GM12878 (cell line): ENCODE measurements around the gene PPM1A. TPM values are rescaled to one million over a fixed set of nuclear protein-coding genes. Genes with fewer than 3 reads are reported as not detected.

Experiments
- ATAC-seq: fragments of 200-7000 bp; cut with Tn5 transposase; 3 replicates; pipeline ENCODE4 v1.9.1; 2020; ENCODE audit warnings: mild to moderate bottlenecking, moderate library complexity
- BruUV-seq: library from RNA; stranded (reverse); fragments of 400-500 nt; replicated peaks from 2 replicates; lab custom pipeline; 2021; lab: Mats Ljungman, UMichigan
- CTCF ChIA-PET: fragments of 300-600 bp; sonication (Branson Sonifier 250); formaldehyde crosslinking; extraction: SDS; loops from one replicate; lab custom pipeline; 2021; ENCODE audit warnings: inconsistent platforms; lab: Yijun Ruan, JAX
- POLR2A ChIA-PET: fragments of 350-600 bp; formaldehyde crosslinking; extraction: SDS; loops from one replicate; lab custom pipeline; 2021; ENCODE audit warnings: inconsistent platforms; lab: Charles Lee
- RAD21 ChIA-PET: fragments of 300-600 bp; sonication (Branson Sonifier 250); formaldehyde crosslinking; loops from one replicate; lab custom pipeline; 2023; ENCODE audit warnings: antibody characterized with exemption; ENCODE audit not compliant: unreplicated experiment; lab: Charles Lee
- SMC1A ChIA-PET: fragments of 300-600 bp; sonication (Branson Sonifier 250); formaldehyde crosslinking; loops from one replicate; lab custom pipeline; 2023; ENCODE audit not compliant: unreplicated experiment, uncharacterized antibody; lab: Charles Lee
- DNase-seq: peaks from one replicate; pipeline ENCODE4 v3.0.0-alpha.2; 2011; ENCODE audit warnings: low read depth, low spot score
- FAIRE-seq: peaks from 3 replicates; lab custom pipeline; 2011; peaks lifted over from hg19 to GRCh38; lab: Jason Lieb, UNC
- H2AFZ ChIP-seq: 2 replicates; pipeline ENCODE4 v1.6.0; 2011; ENCODE audit warnings: low read depth, low read length, control low read depth; ENCODE audit not compliant: control insufficient read depth
- H3K27ac ChIP-seq: 2 replicates; pipeline ENCODE4 v1.5.1; 2011; ENCODE audit warnings: control low read depth; ENCODE audit not compliant: control insufficient read depth, insufficient read depth
- H3K27me3 ChIP-seq, 2 experiments: replicated peaks in 1 of 2; 2 replicates each; pipeline versions ENCODE4 v1.6.0 to v1.6.1; 2011; ENCODE audit warnings: low read length in 1 of 2; ENCODE audit not compliant: control insufficient read depth in 2 of 2, insufficient read depth in 2 of 2
- H3K36me3 ChIP-seq, 2 experiments: 2 replicates each; pipeline ENCODE4 v1.5.1; 2011; ENCODE audit warnings: low read length in 1 of 2; ENCODE audit not compliant: control insufficient read depth in 2 of 2, insufficient read depth in 2 of 2
- H3K4me1 ChIP-seq: 2 replicates; pipeline ENCODE4 v1.6.1; 2011; ENCODE audit warnings: mild to moderate bottlenecking, low read length, moderate library complexity, mixed read lengths; ENCODE audit not compliant: control insufficient read depth, insufficient read depth
- H3K4me2 ChIP-seq: 2 replicates; pipeline ENCODE4 v1.6.0; 2011; ENCODE audit warnings: control low read depth; ENCODE audit not compliant: control insufficient read depth, insufficient read depth
- H3K4me3 ChIP-seq: fragments of 200-600 bp; sonication (generic); 2 replicates; pipeline ENCODE4 v1.5.1; 2016
- H3K79me2 ChIP-seq: 2 replicates; pipeline ENCODE4 v1.6.0; 2011; ENCODE audit warnings: low read length; ENCODE audit not compliant: control insufficient read depth, insufficient read depth
- H3K9ac ChIP-seq: 2 replicates; pipeline ENCODE4 v1.8.0; 2011; ENCODE audit warnings: low read length, control low read depth, mixed read lengths; ENCODE audit not compliant: control insufficient read depth, insufficient read depth
- H3K9me3 ChIP-seq: replicated peaks from 3 replicates; pipeline ENCODE4 v1.5.1; 2011; ENCODE audit warnings: mild to moderate bottlenecking, low read length; ENCODE audit not compliant: control insufficient read depth, insufficient read depth
- H4K20me1 ChIP-seq: 2 replicates; pipeline ENCODE4 v1.6.0; 2011; ENCODE audit not compliant: control insufficient read depth, insufficient read depth
- CBX5 ChIP-seq: sonication (generic); IDR thresholded peaks from 2 replicates; pipeline ENCODE4 v1.6.1; 2016; ENCODE audit warnings: low read depth, moderate library complexity, mild to moderate bottlenecking, inconsistent platforms
- CEBPB ChIP-seq, 2 experiments: fragments of 150-350 bp in 1 of 2; IDR thresholded peaks; 2 replicates each; pipeline ENCODE4 v1.6.1; 2012 to 2014; ENCODE audit warnings: low read depth in 2 of 2, low read length in 2 of 2, borderline replicate concordance in 1 of 2, inconsistent platforms in 1 of 2
- CHD1 ChIP-seq: IDR thresholded peaks from 2 replicates; pipeline ENCODE4 v1.6.1; 2012; ENCODE audit warnings: low read depth, low read length, improper control_type of control experiment
- CREM ChIP-seq: IDR thresholded peaks from 2 replicates; pipeline ENCODE4 v1.6.1; 2014; ENCODE audit warnings: antibody characterized with exemption, low read depth
- EZH2 ChIP-seq: IDR thresholded peaks from 2 replicates; pipeline ENCODE4 v1.6.1; 2012; ENCODE audit warnings: low read depth, mild to moderate bottlenecking, control low read depth, inconsistent platforms, low read length, borderline replicate concordance; ENCODE audit not compliant: control insufficient read depth
- FOXK2 ChIP-seq: fragments of 450-650 bp; IDR thresholded peaks from 2 replicates; pipeline ENCODE4 v1.6.1; 2017; ENCODE audit warnings: mild to moderate bottlenecking, moderate library complexity
- GATAD2B ChIP-seq: fragments of 450-650 bp; conservative IDR thresholded peaks from 2 replicates; pipeline ENCODE4 v1.6.1; 2017; ENCODE audit warnings: low read depth, mild to moderate bottlenecking, moderate library complexity
- KLF5 ChIP-seq: fragments of 450-650 bp; IDR thresholded peaks from 2 replicates; pipeline ENCODE4 v1.6.1; 2014; ENCODE audit warnings: mild to moderate bottlenecking; ENCODE audit not compliant: partially characterized antibody
- MTA3 ChIP-seq: IDR thresholded peaks from 2 replicates; pipeline ENCODE4 v1.6.1; 2012; ENCODE audit warnings: low read length, inconsistent platforms, borderline replicate concordance
- NFYA ChIP-seq: IDR thresholded peaks from 2 replicates; pipeline ENCODE4 v1.6.1; 2011; ENCODE audit warnings: low read depth, mild to moderate bottlenecking, low read length, improper control_type of control experiment, borderline replicate concordance
- NRF1 ChIP-seq: conservative IDR thresholded peaks from 2 replicates; pipeline ENCODE4 v1.6.1; 2011; ENCODE audit warnings: mild to moderate bottlenecking, low read depth, low read length, improper control_type of control experiment
- POLR2AphosphoS5 ChIP-seq: IDR thresholded peaks from 2 replicates; pipeline ENCODE4 v1.6.1; 2011; ENCODE audit warnings: mild to moderate bottlenecking, low read length, inconsistent platforms
- RUNX3 ChIP-seq: IDR thresholded peaks from 2 replicates; pipeline ENCODE4 v1.6.1; 2012; ENCODE audit warnings: low read length, inconsistent platforms
- SIN3A ChIP-seq: IDR thresholded peaks from 2 replicates; pipeline ENCODE4 v1.6.1; 2012; ENCODE audit warnings: low read depth, low read length, improper control_type of control experiment
- SMAD5 ChIP-seq: IDR thresholded peaks from 2 replicates; pipeline ENCODE4 v1.6.1; 2016; ENCODE audit warnings: antibody characterized with exemption, low read depth
- STAT3 ChIP-seq: IDR thresholded peaks from 2 replicates; pipeline ENCODE4 v1.6.1; 2011; ENCODE audit warnings: low read depth, low read length, improper control_type of control experiment
- TAF1 ChIP-seq: IDR thresholded peaks from 2 replicates; pipeline ENCODE4 v1.6.1; 2011; ENCODE audit warnings: mild to moderate bottlenecking, low read depth, low read length, borderline replicate concordance
- ZZZ3 ChIP-seq: IDR thresholded peaks from 2 replicates; pipeline ENCODE4 v1.6.1; 2011; ENCODE audit warnings: low read depth; ENCODE audit not compliant: control insufficient read depth, insufficient read length
- WGBS: methylation state at CpG from one replicate; pipeline ENCODE4 v1.1.6; 2016; ENCODE audit warnings: low lambda C conversion rate; ENCODE audit not compliant: insufficient replicate concordance, insufficient coverage; ENCODE audit errors: missing lambda C conversion rate; 5-methylcytosine and 5-hydroxymethylcytosine counted together
- in situ Hi-C: fragments of 300-500 bp; cut with MboI; formaldehyde crosslinking; loops from 9 replicates; pipeline ENCODE4 v1.14.3; 2018; ENCODE audit warnings: mixed read lengths
- intact Hi-C: fragments of 100-400 bp; cut with micrococcal nuclease; formaldehyde crosslinking; loops from one replicate; pipeline ENCODE4 v1.14.2; 2022; ENCODE audit not compliant: unreplicated experiment
- polyA plus RNA-seq, 11 experiments: library from polyadenylated mRNA; depleted of rRNA in 4 of 11; unstranded in 6 of 11; stranded (reverse) in 5 of 11; fragments of >200 nt; fragmentation: Nextera tagmentation in 4 of 11; fragmentation: Illumina TruSeq in 1 of 11; extraction: Ambion mirVana in 4 of 11; extraction: Trizol in 1 of 11; gene quantifications; 1 replicate in 1 of 11; 2 replicates in 10 of 11; pipeline versions ENCODE4 v1.2.1 to v1.2.3, GENCODE V29; 2011 to 2016; ENCODE audit warnings: inconsistent platforms in 2 of 11, missing spikeins in 2 of 11, low read depth in 1 of 11
- total RNA-seq, 4 experiments: library from RNA; depleted of rRNA in 3 of 4; stranded (reverse); fragments of >200 nt in 3 of 4; fragmentation: Illumina TruSeq in 1 of 4; extraction: Trizol in 1 of 4; gene quantifications; 2 replicates each; pipeline versions ENCODE4 v1.2.1 to v1.2.3, GENCODE V29; 2013 to 2021
- TF ChIP-seq, protein P1 (sequence below): fragments of 450-650 bp; IDR thresholded peaks from 2 replicates; pipeline ENCODE4 v1.6.1; 2016; ENCODE audit warnings: mild to moderate bottlenecking
- TF ChIP-seq, protein P2 (sequence below): IDR thresholded peaks from 2 replicates; pipeline ENCODE4 v1.6.1; 2011; ENCODE audit warnings: mild to moderate bottlenecking, low read depth, low read length, moderate library complexity; ENCODE audit not compliant: insufficient replicate concordance

Gene PPM1A
- total and polyA plus RNA-seq, 10 of the 15 experiments (the other 5 are each of a cell fraction or from before 2014, with no cell fraction given) = 16.8 to 124 (median 47.0) TPM

DNA sequence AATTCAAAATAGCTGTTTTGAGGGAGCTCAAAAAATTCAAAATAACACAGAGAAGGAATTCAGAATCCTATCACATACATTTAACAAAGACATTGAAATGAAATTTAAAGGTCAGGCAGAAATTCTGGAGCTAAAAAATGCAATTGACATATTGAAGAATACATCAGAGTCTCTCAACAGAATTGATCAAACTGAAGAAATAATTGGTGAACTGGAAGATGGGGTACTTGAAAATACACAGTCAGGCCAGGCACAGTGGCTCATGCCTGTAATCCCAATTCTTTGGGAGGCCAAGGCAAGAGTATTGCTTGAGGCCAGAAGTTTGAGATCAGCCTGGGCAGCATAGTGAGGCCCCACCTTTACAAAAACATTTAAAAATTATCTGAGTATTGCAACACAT is 49.7 kb upstream of the PPM1A start (continued):
- TF ChIP-seq CBX5 (peak; percentile 88), STAT3 (no peak), KLF5 (peak; percentile 80)

DNA sequence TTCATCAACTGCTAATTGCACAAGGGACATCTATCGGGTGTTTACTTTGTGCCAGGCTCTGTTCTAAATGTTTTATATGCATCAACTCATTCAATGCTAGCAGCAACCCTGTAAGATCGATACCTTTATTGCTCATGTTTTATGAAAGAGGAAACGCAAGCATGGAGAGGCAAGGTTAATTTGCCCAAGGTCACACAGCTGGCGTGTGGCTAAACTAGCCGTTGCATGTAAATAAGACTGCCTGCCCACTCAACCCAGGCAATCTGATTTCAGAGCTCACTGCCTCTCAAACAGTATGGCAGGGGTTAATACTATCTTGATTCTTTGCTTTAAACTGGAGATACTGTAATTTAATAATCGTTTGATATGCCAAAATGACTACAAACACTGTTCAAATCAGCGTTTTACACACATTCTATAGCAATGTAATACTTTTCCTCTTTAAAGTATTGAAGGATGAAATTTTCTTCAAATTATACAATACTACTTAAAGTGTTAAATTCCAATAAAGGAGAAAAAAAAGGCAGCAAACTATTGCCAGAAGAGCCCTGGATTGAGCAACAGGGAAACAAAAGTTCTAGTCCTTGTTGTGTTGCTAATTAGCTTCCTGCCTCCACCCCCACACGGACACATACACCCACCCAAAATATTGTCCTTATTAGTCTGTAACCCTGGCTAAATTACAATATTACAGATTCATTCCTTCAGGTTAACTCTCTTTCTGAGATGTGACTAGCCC is 44.7 kb upstream of the PPM1A start:
- peak; percentile 78 for ATAC-seq
- no peak; the same call in 1 of the 2 replicates for TF ChIP-seq MTA3
- TF ChIP-seq, protein P1, sequence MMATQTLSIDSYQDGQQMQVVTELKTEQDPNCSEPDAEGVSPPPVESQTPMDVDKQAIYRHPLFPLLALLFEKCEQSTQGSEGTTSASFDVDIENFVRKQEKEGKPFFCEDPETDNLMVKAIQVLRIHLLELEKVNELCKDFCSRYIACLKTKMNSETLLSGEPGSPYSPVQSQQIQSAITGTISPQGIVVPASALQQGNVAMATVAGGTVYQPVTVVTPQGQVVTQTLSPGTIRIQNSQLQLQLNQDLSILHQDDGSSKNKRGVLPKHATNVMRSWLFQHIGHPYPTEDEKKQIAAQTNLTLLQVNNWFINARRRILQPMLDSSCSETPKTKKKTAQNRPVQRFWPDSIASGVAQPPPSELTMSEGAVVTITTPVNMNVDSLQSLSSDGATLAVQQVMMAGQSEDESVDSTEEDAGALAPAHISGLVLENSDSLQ = peak; percentile 9; the same call in 1 of the 2 replicates
- no peak for TF ChIP-seq FOXK2
- 0 out of 2 replicates have a peak, but pooled peaks have one; percentile 25 for TF ChIP-seq SIN3A
- no peak for TF ChIP-seq CHD1
- TF ChIP-seq NRF1 = no peak
- peak; percentile 94 for TF ChIP-seq RUNX3
- TF ChIP-seq EZH2 = no peak
- no peak for TF ChIP-seq CBX5
- TF ChIP-seq ZZZ3 = no peak
- TF ChIP-seq KLF5 = peak; percentile 65
- no peak for TF ChIP-seq NFYA
- TF ChIP-seq CEBPB (IDR thresholded peaks at IDR 0.05; ENCODE audit: borderline replicate concordance in 1 of 2, low read depth in 2 of 2, low read length in 2 of 2) = no peak
- peak; percentile 36; the same call in 1 of the 2 replicates for TF ChIP-seq GATAD2B
- peak; percentile 72; the same call in 1 of the 2 replicates for TF ChIP-seq TAF1
- peak; percentile 44; the same call in 1 of the 2 replicates for TF ChIP-seq POLR2AphosphoS5
- TF ChIP-seq, protein P2, sequence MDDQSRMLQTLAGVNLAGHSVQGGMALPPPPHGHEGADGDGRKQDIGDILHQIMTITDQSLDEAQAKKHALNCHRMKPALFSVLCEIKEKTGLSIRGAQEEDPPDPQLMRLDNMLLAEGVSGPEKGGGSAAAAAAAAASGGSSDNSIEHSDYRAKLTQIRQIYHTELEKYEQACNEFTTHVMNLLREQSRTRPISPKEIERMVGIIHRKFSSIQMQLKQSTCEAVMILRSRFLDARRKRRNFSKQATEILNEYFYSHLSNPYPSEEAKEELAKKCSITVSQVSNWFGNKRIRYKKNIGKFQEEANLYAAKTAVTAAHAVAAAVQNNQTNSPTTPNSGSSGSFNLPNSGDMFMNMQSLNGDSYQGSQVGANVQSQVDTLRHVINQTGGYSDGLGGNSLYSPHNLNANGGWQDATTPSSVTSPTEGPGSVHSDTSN = peak; percentile 37
- peak; percentile 80 for TF ChIP-seq CREM
- TF ChIP-seq SMAD5 = no peak

More for the DNA sequence above, 44.7 kb upstream of the PPM1A start:
- Histone ChIP-seq H3K27ac (peak overlapping the region; percentile 91), H4K20me1 (no peaks in the 10 kb centered on the region), H3K36me3 (no peaks in the 10 kb centered on the region), H3K4me1 (peaks cover 44% of the 10 kb centered on the region), H3K79me2 (no peaks in the 10 kb centered on the region; the same call in 1 of the 2 replicates), H3K9ac (peak overlapping the region; percentile 59), H3K4me3 (peak overlapping the region; percentile 43; the same call in 1 of the 2 replicates), H2AFZ (peak overlapping the region; percentile 34), H3K4me2 (peak overlapping the region; percentile 87), H3K9me3 (peaks cover 4% of the 10 kb centered on the region), H3K27me3 (no peaks in the 10 kb centered on the region)
- FAIRE-seq (peak; percentile 93), DNase-seq (peak; percentile 90)
- POLR2A ChIA-PET = interaction anchor here (0.6 to 19.5 kb wide), 8 partner anchors 9 to 139 kb away, joined by 3 to 251 read pairs (median 8); partner anchors contain the start of gene PPM1A
- RAD21 ChIA-PET = interaction anchor here (0.9 to 15.8 kb wide), 14 partner anchors 9 to 147 kb away, joined by 3 to 446 read pairs (median 10); partner anchors contain the start of genes DHRS7 and PPM1A
- CTCF ChIA-PET = interaction anchor here (0.6 to 5.5 kb wide), 16 partner anchors 8 to 356 kb away, joined by 3 to 42 read pairs (median 6); partner anchors contain the start of gene PPM1A
- 0% methylated on average over 8 of the region's 8 CpGs for WGBS
- in situ Hi-C loops = no loop called here
- SMC1A ChIA-PET = interaction anchor here (0.7 to 17.6 kb wide), 15 partner anchors 8 to 240 kb away, joined by 3 to 303 read pairs (median 5); partner anchors contain the start of gene PPM1A
- intact Hi-C loops = loop anchor here (1.0 kb wide), 1 partner anchor 8 kb away; no protein-coding TSS in a partner anchor
- BruUV-seq = TSS peak; percentile 78
